Measurements from ENCODE around the gene PALLD.

- no peak for TF ChIP-seq JUN (IDR thresholded peaks at IDR 0.05; ENCODE audit: low read depth, low read length)
- TF ChIP-seq EZH2 (IDR thresholded peaks at IDR 0.05; ENCODE audit: low read depth, low read length, severe bottlenecking), result no peak
- TF ChIP-seq CREB1 (IDR thresholded peaks at IDR 0.05), result no peak
- no peak for TF ChIP-seq ATF3 (IDR thresholded peaks at IDR 0.05; ENCODE audit: insufficient read depth, low read depth, low read length)
These were observed 183.0 kb downstream of the PALLD start for GRCh38 chr4:168679819-168680218.

Measured in H1 (cell line).